HG03103 (cell line): ENCODE measurements around the gene SPATA31A7.
"Not testable (repeated sequence)": the region's sequence is repeated elsewhere in the genome, so short reads cannot be mapped to it uniquely, and the experiment has no call there.

Experiments
- ATAC-seq: cut with Tn5 transposase; IDR thresholded peaks from one replicate; pipeline ENCODE4 v1.9.1; 2021; ENCODE audit warnings: low read depth; ENCODE audit not compliant: unreplicated experiment

SPATA31A7 gene

DNA sequence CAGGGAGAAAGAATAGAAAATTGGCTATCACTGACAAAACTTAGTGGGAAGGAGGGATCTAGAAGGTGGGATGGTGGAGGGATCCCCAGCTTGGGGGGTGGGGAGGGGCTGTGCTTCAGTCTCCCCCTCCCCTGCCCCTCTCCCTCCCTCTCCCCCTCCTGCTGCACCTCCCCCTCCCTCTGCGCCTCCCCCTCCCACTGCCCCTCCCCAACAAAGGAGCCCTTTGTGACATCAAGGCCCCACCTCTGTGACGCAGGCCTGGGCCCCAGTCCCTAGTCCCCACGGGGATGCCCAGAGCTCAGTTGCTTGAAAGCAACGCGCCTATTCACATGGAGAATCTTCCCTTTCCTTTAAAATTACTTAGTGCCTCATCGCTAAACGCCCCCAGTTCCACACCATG, at the start of gene SPATA31A7:
Gene SPATA31A7 (plus strand): TSS at position 301 of the 400 bp plus-strand sequence. CDS start 29 bp downstream, at position 330.
- ATAC-seq: not testable (repeated sequence)

DNA sequence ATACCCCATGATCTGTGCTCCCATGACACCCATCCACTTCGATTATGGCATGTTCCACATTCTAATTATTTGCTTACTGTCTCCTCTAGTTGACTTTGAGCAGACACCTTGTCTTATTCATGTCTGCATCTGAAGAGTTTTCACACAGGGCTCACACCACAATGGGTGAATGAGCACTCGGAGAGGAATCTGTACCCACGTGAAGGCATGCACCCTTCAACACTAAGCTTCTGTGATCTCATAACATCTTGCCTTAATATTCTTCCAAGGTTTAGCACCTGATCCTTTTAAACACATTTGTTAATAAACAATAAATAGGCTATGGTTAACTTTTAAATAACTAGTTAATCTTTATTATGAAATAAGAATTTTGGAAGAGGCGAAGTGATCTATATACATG, 36.6 kb downstream of the SPATA31A7 start:
- ATAC-seq: not testable (repeated sequence)
